Activated naive CD8-positive, alpha-beta T cell treated with anti-CD3 and anti-CD28 coated beads, Interleukin-2, amount 50 U/mL, for 24 hours (primary cell): Measurements from ENCODE around the gene PRR23C.
"Not testable (repeated sequence)": the region's sequence is repeated elsewhere in the genome, so short reads cannot be mapped to it uniquely, and the experiment has no call there.

ENCODE experiments used
- ATAC-seq: fragments of 150-1000 bp; cut with Tn5 transposase; one replicate; pipeline ENCODE4 v1.10.0; 2021
- DNase-seq: peaks from one replicate; pipeline ENCODE4 v3.0.0; 2021
- H3K27ac Mint-ChIP-seq: one replicate; pipeline ENCODE4 v1.8.0; 2021; ENCODE audit warnings: mild to moderate bottlenecking, mixed read lengths
- H3K27me3 Mint-ChIP-seq: one replicate; pipeline ENCODE4 v1.8.0; 2021; ENCODE audit warnings: mixed read lengths
- H3K36me3 Mint-ChIP-seq: one replicate; pipeline ENCODE4 v1.8.0; 2021; ENCODE audit warnings: low read depth, mixed read lengths
- H3K4me1 Mint-ChIP-seq: one replicate; pipeline ENCODE4 v1.8.0; 2021; ENCODE audit warnings: mixed read lengths
- H3K4me3 Mint-ChIP-seq: one replicate; pipeline ENCODE4 v1.8.0; 2021; ENCODE audit warnings: mild to moderate bottlenecking, moderate library complexity, mixed read lengths
- H3K9me3 Mint-ChIP-seq: one replicate; pipeline ENCODE4 v1.8.0; 2021; ENCODE audit warnings: mixed read lengths

PRR23C gene

GRCh38 chr3:139044366-139045210, at the start of gene PRR23C:
PRR23C (minus strand) TSS chr3:139044892; CDS start chr3:139044620, 272 bp downstream.
- Mint-ChIP-seq H3K27me3 (peaks cover 2% of the 10 kb centered on the region), H3K9me3 (peaks cover 8% of the 10 kb centered on the region), H3K27ac (no peak within 1 kb of the TSS), H3K4me1 (no peaks in the 10 kb centered on the region), H3K36me3 (no peaks in the 10 kb centered on the region), H3K4me3 (no peak within 1 kb of the TSS)
- ATAC-seq (peak; percentile 20), DNase-seq (no peak)

DNA sequence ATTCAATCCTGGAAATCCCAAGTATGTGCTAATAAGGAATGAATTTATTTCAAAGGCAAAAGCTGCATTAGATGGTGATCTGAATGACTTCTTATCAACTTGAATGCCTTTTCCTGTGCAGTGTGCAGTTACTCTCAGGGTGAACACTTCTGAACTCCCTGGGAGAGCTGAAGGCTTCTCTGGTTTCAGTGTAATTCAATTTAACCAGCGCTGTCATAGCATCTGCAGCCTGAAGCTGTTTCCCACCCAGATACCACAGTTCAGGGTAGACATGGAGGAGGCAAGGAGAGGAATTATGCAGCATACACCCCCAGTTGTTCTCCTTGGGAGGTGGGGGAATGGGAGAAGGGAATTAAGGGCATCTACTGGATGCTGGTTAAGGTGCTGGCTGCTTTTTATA, 49.1 kb upstream of the PRR23C start:
- ATAC-seq, result no peak
- no peak for DNase-seq
- Mint-ChIP-seq H3K4me3 (no peak overlapping the region), H3K36me3 (no peaks in the 10 kb centered on the region), H3K27ac (no peak overlapping the region), H3K4me1 (no peaks in the 10 kb centered on the region), H3K27me3 (peaks cover 13% of the 10 kb centered on the region), H3K9me3 (peaks cover 14% of the 10 kb centered on the region)

- no peak for DNase-seq
- Mint-ChIP-seq H3K36me3 (no peaks in the 10 kb centered on the region), H3K4me3 (no peak overlapping the region), H3K27ac (no peak overlapping the region), H3K9me3 (peaks cover 10% of the 10 kb centered on the region), H3K27me3 (peaks cover 4% of the 10 kb centered on the region), H3K4me1 (no peaks in the 10 kb centered on the region)
- peak; percentile 20 for ATAC-seq
Measured at GRCh38 chr3:139088462-139089324, 44.0 kb upstream of the PRR23C start.

DNA sequence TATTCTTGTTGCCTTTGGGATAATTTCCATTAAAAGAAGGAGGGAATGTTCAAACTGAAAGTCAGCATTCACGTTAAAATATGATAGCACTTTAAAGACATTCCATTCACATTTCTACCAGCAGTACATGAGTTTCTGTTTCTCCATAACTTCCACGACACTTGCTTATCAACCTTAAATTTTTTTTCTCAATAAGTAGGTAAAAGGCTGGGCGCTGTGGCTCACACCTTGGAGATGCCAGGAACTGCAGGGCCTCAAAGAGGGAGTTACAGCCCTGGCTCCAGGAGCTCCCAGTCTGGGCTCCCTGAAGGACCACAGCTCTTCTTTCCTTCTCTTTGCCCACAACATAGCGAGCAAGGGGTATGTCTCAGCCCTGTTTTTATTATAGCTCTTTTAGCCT, 42.9 kb upstream of the PRR23C start:
- Mint-ChIP-seq H3K4me1 (no peaks in the 10 kb centered on the region), H3K9me3 (peaks cover 7% of the 10 kb centered on the region), H3K4me3 (no peak overlapping the region), H3K27ac (no peak overlapping the region), H3K36me3 (no peaks in the 10 kb centered on the region), H3K27me3 (peaks cover 4% of the 10 kb centered on the region)
- ATAC-seq (no peak), DNase-seq (no peak)

DNA sequence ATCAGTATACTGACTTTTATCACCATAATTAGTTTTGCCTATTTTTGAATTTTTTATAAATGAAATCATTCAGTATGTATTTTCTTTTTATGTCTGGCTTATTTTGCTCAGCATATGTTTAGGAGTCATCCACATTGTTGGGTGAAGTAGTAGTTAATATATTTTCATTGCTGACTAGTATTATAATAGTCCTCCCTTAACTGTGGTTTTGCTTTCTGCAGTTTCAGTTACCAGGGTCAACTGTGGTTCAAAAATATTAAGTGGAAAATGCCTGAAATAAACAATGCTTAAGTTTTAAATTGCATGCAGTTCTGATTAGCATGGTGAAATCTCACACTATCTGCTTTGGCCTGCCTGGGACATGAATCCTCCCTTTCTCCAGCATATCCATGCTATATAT, 39.5 kb upstream of the PRR23C start:
- Mint-ChIP-seq H3K27ac (no peak overlapping the region), H3K4me3 (no peak overlapping the region), H3K4me1 (no peaks in the 10 kb centered on the region), H3K27me3 (peaks cover 2% of the 10 kb centered on the region), H3K36me3 (no peaks in the 10 kb centered on the region), H3K9me3 (no peaks in the 10 kb centered on the region)
- ATAC-seq (no peak), DNase-seq (no peak)

GRCh38 chr3:139074565-139075115, 29.9 kb upstream of the PRR23C start:
- no peak overlapping the region for H3K4me3 Mint-ChIP-seq
- no peaks in the 10 kb centered on the region for H3K36me3 Mint-ChIP-seq
- no peak for DNase-seq
- peaks cover 3% of the 10 kb centered on the region for H3K4me1 Mint-ChIP-seq
- peaks cover 10% of the 10 kb centered on the region for H3K27me3 Mint-ChIP-seq
- ATAC-seq, result no peak
- no peak overlapping the region for H3K27ac Mint-ChIP-seq
- H3K9me3 Mint-ChIP-seq, result peaks cover 35% of the 10 kb centered on the region

DNA sequence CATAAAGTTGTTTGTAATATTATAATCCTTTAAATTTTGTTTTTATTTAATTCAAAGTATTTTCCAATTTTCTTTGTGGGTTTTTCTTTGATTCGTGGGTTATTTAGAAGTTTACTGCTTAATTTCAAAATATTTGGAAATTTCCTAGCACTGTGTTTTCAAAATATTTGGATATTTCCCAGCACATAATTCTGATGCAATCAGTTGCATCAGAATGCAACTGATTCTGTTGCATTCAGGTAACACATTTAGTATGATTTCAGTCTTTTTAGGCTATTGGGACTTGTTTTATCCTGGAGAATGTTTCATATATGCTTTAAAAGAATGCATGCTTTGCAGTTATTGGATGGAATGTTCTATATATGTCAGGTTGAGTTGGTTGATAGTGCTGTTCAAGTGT, 18.2 kb upstream of the PRR23C start:
- DNase-seq (no peak), ATAC-seq (no peak)
- Mint-ChIP-seq H3K9me3 (peaks cover 9% of the 10 kb centered on the region), H3K4me3 (no peak overlapping the region), H3K4me1 (no peaks in the 10 kb centered on the region), H3K36me3 (no peaks in the 10 kb centered on the region), H3K27ac (no peak overlapping the region), H3K27me3 (peaks cover 5% of the 10 kb centered on the region)

GRCh38 chr3:139052802-139053600, 8.3 kb upstream of the PRR23C start:
- Mint-ChIP-seq H3K27ac (no peak overlapping the region), H3K9me3 (peaks cover 18% of the 10 kb centered on the region), H3K4me3 (no peak overlapping the region), H3K36me3 (peaks cover 2% of the 10 kb centered on the region), H3K27me3 (no peaks in the 10 kb centered on the region), H3K4me1 (no peaks in the 10 kb centered on the region)
- DNase-seq (no peak), ATAC-seq (no peak)

- Mint-ChIP-seq H3K36me3 (no peaks in the 10 kb centered on the region), H3K9me3 (peaks cover 8% of the 10 kb centered on the region), H3K27ac (no peak overlapping the region), H3K27me3 (peaks cover 4% of the 10 kb centered on the region), H3K4me1 (no peaks in the 10 kb centered on the region), H3K4me3 (no peak overlapping the region)
- no peak for ATAC-seq
- DNase-seq, result no peak
Measured at GRCh38 chr3:139043554-139044365, 932 bp downstream of the PRR23C start.

GRCh38 chr3:139037478-139037877, 7.2 kb downstream of the PRR23C start:
- Mint-ChIP-seq H3K4me1 (no peaks in the 10 kb centered on the region), H3K9me3 (no peaks in the 10 kb centered on the region), H3K27ac (no peak overlapping the region), H3K36me3 (no peaks in the 10 kb centered on the region), H3K27me3 (peaks cover 4% of the 10 kb centered on the region), H3K4me3 (no peak overlapping the region)
- ATAC-seq (no peak), DNase-seq (no peak)

DNA sequence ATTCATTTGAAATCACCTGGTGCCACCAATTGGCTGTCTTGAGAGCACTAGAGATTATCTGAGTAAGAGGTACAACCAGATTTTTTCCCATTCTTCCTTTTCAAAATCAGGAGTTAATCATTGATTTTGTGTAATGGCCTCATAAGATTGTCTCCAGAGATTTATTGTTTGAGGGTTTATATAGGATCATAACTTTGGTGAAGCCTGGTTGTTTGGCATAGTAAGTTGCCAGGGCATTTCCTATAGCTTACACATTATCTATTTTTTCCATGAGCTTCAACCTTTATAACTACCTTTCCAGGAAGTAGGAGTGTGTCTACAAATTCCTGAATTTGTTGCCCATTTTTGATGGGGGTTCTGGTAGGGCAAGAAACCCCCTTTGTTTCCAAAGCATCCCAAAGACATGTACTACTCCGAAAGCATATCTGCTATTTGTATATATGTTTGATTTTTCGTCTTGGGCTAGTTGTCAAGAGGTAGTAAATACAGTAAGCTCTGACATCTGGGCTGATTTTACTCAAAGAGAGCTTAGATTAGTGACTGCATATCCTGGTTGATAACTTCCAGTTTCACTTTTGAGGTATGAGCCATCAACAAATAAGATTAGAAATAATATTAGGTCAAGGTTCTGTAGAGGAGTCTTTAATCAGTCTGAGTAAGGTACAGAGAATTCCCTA, 12.2 kb downstream of the PRR23C start:
- Mint-ChIP-seq H3K27me3 (no peaks in the 10 kb centered on the region), H3K4me1 (no peaks in the 10 kb centered on the region), H3K36me3 (no peaks in the 10 kb centered on the region), H3K27ac (no peak overlapping the region), H3K9me3 (peaks cover 12% of the 10 kb centered on the region), H3K4me3 (no peak overlapping the region)
- no peak for ATAC-seq
- no peak for DNase-seq

GRCh38 chr3:139030576-139030975, 14.1 kb downstream of the PRR23C start:
- H3K9me3 Mint-ChIP-seq, result peaks cover 12% of the 10 kb centered on the region
- not testable (repeated sequence) for H3K4me3 Mint-ChIP-seq, H3K36me3 Mint-ChIP-seq, DNase-seq, H3K27me3 Mint-ChIP-seq, H3K4me1 Mint-ChIP-seq, ATAC-seq, H3K27ac Mint-ChIP-seq

DNA sequence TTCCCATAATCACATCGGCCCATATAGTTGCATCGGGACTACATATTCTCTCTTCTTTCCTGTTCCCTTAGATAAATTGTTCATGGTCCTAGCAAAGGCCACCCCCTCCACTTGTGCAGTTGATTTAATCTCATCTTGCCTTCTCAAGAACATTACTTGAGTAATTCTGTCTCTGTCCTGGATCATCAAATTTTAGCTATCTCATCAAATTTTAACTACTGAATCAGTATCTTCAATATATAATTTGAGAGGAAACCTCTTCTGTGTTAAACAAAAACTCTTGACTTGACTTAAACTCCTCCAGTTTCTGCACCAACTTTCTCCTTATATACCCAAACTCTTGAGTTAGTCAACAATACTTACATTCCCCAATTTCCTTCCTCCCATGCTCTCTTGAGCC, 19.7 kb downstream of the PRR23C start:
- Mint-ChIP-seq H3K4me1 (no peaks in the 10 kb centered on the region), H3K9me3 (peaks cover 6% of the 10 kb centered on the region), H3K4me3 (no peak overlapping the region), H3K27me3 (no peaks in the 10 kb centered on the region), H3K36me3 (no peaks in the 10 kb centered on the region), H3K27ac (no peak overlapping the region)
- DNase-seq (no peak), ATAC-seq (no peak)
